Rectal smooth muscle tissue (tissue), 1 donor: ENCODE results near the gene DENND4B.

Experiments used
- H3K27ac ChIP-seq: one replicate; pipeline ENCODE4 v1.7.0; 2013; ENCODE audit warnings: low read depth, low read length, inconsistent platforms
- H3K27me3 ChIP-seq: one replicate; pipeline ENCODE4 v1.7.0; 2013; ENCODE audit warnings: low read length; ENCODE audit not compliant: control insufficient read depth, insufficient read depth
- H3K36me3 ChIP-seq: one replicate; pipeline ENCODE4 v1.7.0; 2013; ENCODE audit warnings: low read length; ENCODE audit not compliant: control insufficient read depth, insufficient read depth
- H3K4me1 ChIP-seq: one replicate; pipeline ENCODE4 v1.7.0; 2013; ENCODE audit warnings: low read length; ENCODE audit not compliant: control insufficient read depth, insufficient read depth
- H3K4me3 ChIP-seq: one replicate; pipeline ENCODE4 v1.7.0; 2013; ENCODE audit warnings: low read length
- H3K9ac ChIP-seq: one replicate; pipeline ENCODE4 v1.7.0; 2013; ENCODE audit warnings: low read length

The DENND4B gene

GRCh38 chr1:153963850-153964331, 17.4 kb upstream of the DENND4B start:
- Histone ChIP-seq H3K9ac (peak overlapping the region; percentile 39), H3K36me3 (peaks cover 4% of the 10 kb centered on the region), H3K4me3 (peak overlapping the region; percentile 95), H3K27me3 (no peaks in the 10 kb centered on the region), H3K4me1 (peaks cover 18% of the 10 kb centered on the region), H3K27ac (peak overlapping the region; percentile 98)

GRCh38 chr1:153963030-153963849, 16.7 kb upstream of the DENND4B start, which contains the start of gene SLC39A1:
Gene SLC39A1, minus strand, starts transcription at chr1:153963537. Its CDS starts 822 bp downstream, at chr1:153962715.
- Histone ChIP-seq H3K27ac (peak within 1 kb of the TSS; percentile 98), H3K36me3 (peaks cover 4% of the 10 kb centered on the region), H3K4me3 (peak within 1 kb of the TSS; percentile 95), H3K9ac (peak within 1 kb of the TSS; percentile 74), H3K27me3 (no peaks in the 10 kb centered on the region), H3K4me1 (peaks cover 18% of the 10 kb centered on the region)

GRCh38 chr1:153962088-153963029, 15.8 kb upstream of the DENND4B start:
- peaks cover 4% of the 10 kb centered on the region for H3K36me3 ChIP-seq
- H3K27ac ChIP-seq: peak overlapping the region; percentile 98
- H3K27me3 ChIP-seq: no peaks in the 10 kb centered on the region
- peak overlapping the region; percentile 90 for H3K4me3 ChIP-seq
- peak overlapping the region; percentile 74 for H3K9ac ChIP-seq
- peaks cover 17% of the 10 kb centered on the region for H3K4me1 ChIP-seq

DNA sequence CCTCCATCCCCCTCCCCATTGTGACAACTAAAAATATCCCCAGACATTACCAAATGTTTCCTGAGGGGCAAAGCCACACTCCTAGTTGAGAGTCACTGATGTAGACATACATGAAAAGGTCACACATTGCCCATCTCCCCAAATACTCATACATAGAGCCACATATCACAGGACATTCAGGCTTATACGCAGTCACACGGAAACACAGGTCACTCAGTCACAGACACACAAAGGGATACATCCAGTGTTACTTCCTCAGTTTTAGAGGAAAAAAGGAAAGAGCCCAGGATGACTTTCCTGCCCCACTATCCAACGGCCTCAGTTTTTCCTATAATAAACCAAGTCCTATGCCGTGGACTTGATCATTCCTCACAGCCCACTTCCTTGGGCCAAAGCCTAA, 14.9 kb upstream of the DENND4B start:
- peaks cover 4% of the 10 kb centered on the region for H3K36me3 ChIP-seq
- peaks cover 20% of the 10 kb centered on the region for H3K4me1 ChIP-seq
- H3K27ac ChIP-seq: no peak overlapping the region
- no peak overlapping the region for H3K9ac ChIP-seq
- H3K4me3 ChIP-seq: no peak overlapping the region
- H3K27me3 ChIP-seq: no peaks in the 10 kb centered on the region

- Histone ChIP-seq H3K4me3 (no peak overlapping the region), H3K27me3 (no peaks in the 10 kb centered on the region), H3K27ac (no peak overlapping the region), H3K9ac (no peak overlapping the region), H3K36me3 (peaks cover 4% of the 10 kb centered on the region), H3K4me1 (peaks cover 19% of the 10 kb centered on the region)
These were observed 13.7 kb upstream of the DENND4B start for GRCh38 chr1:153960206-153960605.

DNA sequence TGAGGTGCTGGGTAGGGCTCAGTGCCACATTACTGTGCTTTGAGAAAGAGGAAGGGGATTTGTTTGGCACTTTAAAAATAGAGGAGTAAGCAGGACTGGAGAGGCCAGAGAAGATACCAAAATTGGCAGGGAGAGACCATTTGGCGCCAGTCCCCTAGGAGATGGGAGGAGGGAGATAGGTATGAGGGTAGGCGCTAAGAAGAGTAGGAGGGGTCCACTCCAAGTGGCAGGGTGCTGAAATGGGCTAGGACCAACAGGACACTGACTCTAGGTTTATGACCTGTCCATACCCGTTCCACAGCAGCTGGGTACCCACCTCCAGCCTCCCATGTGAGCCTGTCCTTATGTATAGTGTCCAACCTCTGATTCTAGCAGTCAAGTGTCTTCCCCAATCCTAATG, 12.9 kb upstream of the DENND4B start:
- Histone ChIP-seq H3K27ac (peak overlapping the region; percentile 70), H3K36me3 (peaks cover 4% of the 10 kb centered on the region), H3K4me1 (peaks cover 19% of the 10 kb centered on the region), H3K4me3 (no peak overlapping the region), H3K9ac (no peak overlapping the region), H3K27me3 (no peaks in the 10 kb centered on the region)

GRCh38 chr1:153958961-153959260, 12.4 kb upstream of the DENND4B start:
- H3K36me3 ChIP-seq: peaks cover 4% of the 10 kb centered on the region
- no peak overlapping the region for H3K9ac ChIP-seq
- H3K27ac ChIP-seq: peak overlapping the region; percentile 70
- H3K4me3 ChIP-seq: peak overlapping the region; percentile 35
- H3K4me1 ChIP-seq: peaks cover 15% of the 10 kb centered on the region
- H3K27me3 ChIP-seq: no peaks in the 10 kb centered on the region

GRCh38 chr1:153958111-153958960, 11.8 kb upstream of the DENND4B start, which contains the start of gene CRTC2:
Gene CRTC2, minus strand, starts transcription at chr1:153958612. Its CDS starts 115 bp downstream, at chr1:153958497.
- peaks cover 15% of the 10 kb centered on the region for H3K4me1 ChIP-seq
- H3K4me3 ChIP-seq: peak within 1 kb of the TSS; percentile 93
- H3K9ac ChIP-seq: peak within 1 kb of the TSS; percentile 91
- peaks cover 5% of the 10 kb centered on the region for H3K36me3 ChIP-seq
- H3K27ac ChIP-seq: peak within 1 kb of the TSS; percentile 89
- H3K27me3 ChIP-seq: no peaks in the 10 kb centered on the region

DNA sequence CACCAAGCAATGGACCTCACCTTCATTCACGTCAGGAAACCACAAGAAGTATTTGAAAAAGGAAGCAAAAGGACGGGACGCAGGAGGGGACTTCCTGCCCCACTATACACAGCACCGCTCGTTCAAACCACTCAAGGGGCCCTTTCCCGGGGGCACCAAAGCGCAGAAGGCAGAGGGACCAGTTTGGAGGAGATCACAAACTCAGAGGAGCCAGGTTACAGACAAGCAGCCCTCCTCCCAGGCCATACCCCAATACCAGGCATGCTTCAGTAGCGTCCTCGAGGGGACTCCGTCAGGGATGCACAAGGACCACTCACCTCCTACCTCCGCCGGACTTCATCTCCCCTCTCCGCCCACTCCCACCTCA, 11.2 kb upstream of the DENND4B start:
- H3K27me3 ChIP-seq: no peaks in the 10 kb centered on the region
- peak overlapping the region; percentile 91 for H3K9ac ChIP-seq
- H3K27ac ChIP-seq: peak overlapping the region; percentile 89
- peak overlapping the region; percentile 93 for H3K4me3 ChIP-seq
- peaks cover 15% of the 10 kb centered on the region for H3K4me1 ChIP-seq
- H3K36me3 ChIP-seq: peaks cover 7% of the 10 kb centered on the region

- Histone ChIP-seq H3K9ac (peak overlapping the region; percentile 91), H3K4me3 (peak overlapping the region; percentile 93), H3K27ac (peak overlapping the region; percentile 89), H3K4me1 (peaks cover 15% of the 10 kb centered on the region), H3K27me3 (no peaks in the 10 kb centered on the region), H3K36me3 (peaks cover 13% of the 10 kb centered on the region)
These were observed 10.6 kb upstream of the DENND4B start for GRCh38 chr1:153956997-153957715.

- H3K9ac ChIP-seq: no peak overlapping the region
- no peak overlapping the region for H3K4me3 ChIP-seq
- no peaks in the 10 kb centered on the region for H3K27me3 ChIP-seq
- no peak overlapping the region for H3K27ac ChIP-seq
- peaks cover 15% of the 10 kb centered on the region for H3K4me1 ChIP-seq
- H3K36me3 ChIP-seq: peaks cover 24% of the 10 kb centered on the region
These were observed 8.3 kb upstream of the DENND4B start for GRCh38 chr1:153954826-153955225.
